Rectal smooth muscle tissue (tissue), 1 donor: ENCODE measurements around the gene FBXO21.
"Not testable (repeated sequence)": the region's sequence is repeated elsewhere in the genome, so short reads cannot be mapped to it uniquely, and the experiment has no call there.

Experiments
- H3K27ac ChIP-seq: one replicate; pipeline ENCODE4 v1.7.0; 2013; ENCODE audit warnings: low read depth, low read length, inconsistent platforms
- H3K27me3 ChIP-seq: one replicate; pipeline ENCODE4 v1.7.0; 2013; ENCODE audit warnings: low read length; ENCODE audit not compliant: control insufficient read depth, insufficient read depth
- H3K36me3 ChIP-seq: one replicate; pipeline ENCODE4 v1.7.0; 2013; ENCODE audit warnings: low read length; ENCODE audit not compliant: control insufficient read depth, insufficient read depth
- H3K4me1 ChIP-seq: one replicate; pipeline ENCODE4 v1.7.0; 2013; ENCODE audit warnings: low read length; ENCODE audit not compliant: control insufficient read depth, insufficient read depth
- H3K4me3 ChIP-seq: one replicate; pipeline ENCODE4 v1.7.0; 2013; ENCODE audit warnings: low read length
- H3K9ac ChIP-seq: one replicate; pipeline ENCODE4 v1.7.0; 2013; ENCODE audit warnings: low read length

The FBXO21 gene

DNA sequence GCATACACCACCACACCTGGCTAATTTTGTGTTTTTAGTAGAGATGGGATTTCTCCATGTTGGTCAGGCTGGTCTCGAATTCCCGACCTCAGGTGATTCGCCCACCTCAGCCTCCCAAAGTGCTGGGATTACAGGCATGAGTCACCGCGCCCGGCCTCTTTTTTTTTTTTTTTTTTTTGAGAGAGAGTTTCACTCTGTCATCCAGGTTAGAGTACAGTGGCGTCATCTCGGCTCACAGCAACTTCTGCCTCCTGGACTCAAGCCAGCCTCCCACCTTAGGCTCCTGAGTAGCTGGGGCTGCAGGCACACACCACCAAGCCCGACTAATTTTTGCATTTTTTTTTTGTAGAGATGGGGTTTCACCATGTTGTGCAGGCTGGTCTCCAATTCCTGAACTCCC is 4.8 kb upstream of the FBXO21 start:
- H3K27me3 ChIP-seq, H3K36me3 ChIP-seq, H3K4me1 ChIP-seq, H3K27ac ChIP-seq, H3K4me3 ChIP-seq, H3K9ac ChIP-seq: not testable (repeated sequence)

DNA sequence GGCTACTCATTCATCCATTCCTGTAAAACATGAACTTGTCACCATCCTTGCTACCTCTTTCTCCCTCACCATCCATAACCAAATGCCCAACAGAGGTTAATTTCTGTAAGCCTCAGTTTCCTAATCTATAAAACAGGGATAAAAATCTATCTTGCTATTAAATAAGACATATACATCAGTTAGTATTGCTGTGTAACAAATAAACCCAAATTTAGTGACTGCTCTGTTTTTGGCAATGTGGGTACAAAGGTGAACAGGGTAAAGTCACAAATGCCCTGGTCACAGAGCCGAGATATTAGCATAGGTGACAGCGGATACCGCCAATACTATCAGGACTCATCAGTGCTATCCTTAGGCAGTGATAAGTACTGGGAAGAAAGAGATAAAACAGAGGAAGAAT is 3.6 kb upstream of the FBXO21 start:
- H3K27me3 ChIP-seq = no peaks in the 10 kb centered on the region
- H3K4me3 ChIP-seq = no peak overlapping the region
- H3K9ac ChIP-seq = no peak overlapping the region
- no peak overlapping the region for H3K27ac ChIP-seq
- H3K36me3 ChIP-seq = no peaks in the 10 kb centered on the region
- no peaks in the 10 kb centered on the region for H3K4me1 ChIP-seq

DNA sequence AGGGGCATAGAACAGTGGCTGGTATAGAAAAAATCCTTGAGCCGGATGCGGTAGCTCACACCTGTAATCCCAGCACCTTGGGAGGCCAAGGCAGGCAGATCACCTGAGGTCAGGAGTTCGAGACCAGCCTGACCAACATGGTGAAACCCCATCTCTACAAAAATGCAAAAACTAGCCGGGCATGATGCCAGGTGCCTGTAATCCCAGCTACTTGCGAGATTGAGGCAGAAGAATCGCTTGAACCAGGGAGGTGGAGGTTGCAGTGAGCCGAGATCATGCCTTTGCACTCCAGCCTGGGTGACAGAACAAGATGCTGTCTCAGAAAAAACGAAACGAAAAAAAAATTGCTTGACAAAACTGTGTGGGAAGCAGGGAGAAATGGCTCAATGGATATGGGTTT is 2.3 kb upstream of the FBXO21 start:
- H3K36me3 ChIP-seq, H3K27me3 ChIP-seq, H3K4me3 ChIP-seq, H3K9ac ChIP-seq, H3K27ac ChIP-seq, H3K4me1 ChIP-seq: not testable (repeated sequence)

DNA sequence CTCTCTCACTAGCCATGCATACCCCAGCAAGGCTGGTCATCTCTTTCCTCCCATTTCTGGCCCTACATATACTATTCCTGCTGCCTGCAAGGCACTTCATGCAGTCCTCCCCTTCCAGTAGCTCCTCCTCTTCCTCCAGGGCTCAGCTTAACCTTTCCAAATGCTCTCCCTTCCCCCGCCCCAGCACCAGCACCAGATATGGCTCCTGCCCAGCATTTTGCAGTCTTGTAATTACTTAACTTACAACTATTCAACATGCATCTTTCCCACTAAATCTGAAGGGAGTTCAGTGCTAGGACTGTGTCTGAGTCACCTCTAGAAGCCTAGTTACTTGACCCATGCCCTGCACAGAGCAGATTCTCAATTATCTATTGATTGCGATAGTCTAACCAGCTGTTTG is 1.8 kb upstream of the FBXO21 start:
- no peaks in the 10 kb centered on the region for H3K4me1 ChIP-seq
- no peak overlapping the region for H3K27ac ChIP-seq
- no peak overlapping the region for H3K9ac ChIP-seq
- no peaks in the 10 kb centered on the region for H3K27me3 ChIP-seq
- no peaks in the 10 kb centered on the region for H3K36me3 ChIP-seq
- H3K4me3 ChIP-seq = no peak overlapping the region

DNA sequence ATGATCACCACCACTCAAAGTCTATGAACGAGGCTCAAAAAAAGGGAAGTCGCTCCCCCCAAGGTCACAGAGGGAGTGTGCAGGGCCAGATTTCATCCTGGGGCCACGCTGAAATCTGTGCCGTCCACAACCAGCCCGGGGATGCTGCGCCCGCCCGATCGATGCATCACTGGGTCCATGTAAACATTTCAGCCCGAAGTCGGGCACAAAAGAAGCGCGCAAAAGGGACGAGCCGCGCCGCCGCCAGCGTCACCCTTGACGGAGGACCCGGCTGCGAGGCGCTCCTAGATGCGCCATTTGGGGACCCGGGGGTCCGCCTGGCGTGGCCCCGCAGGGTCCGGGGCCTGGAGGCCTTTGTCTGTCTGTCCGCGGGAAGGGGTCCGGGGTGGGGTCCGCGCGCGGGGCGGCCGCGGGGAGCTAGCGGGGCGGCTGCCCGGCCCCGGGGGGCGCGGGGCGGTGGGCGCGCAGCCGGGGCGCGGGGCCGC is 503 bp downstream of the FBXO21 start:
- H3K9ac ChIP-seq = peak overlapping the region; percentile 64
- H3K36me3 ChIP-seq = no peaks in the 10 kb centered on the region
- peak overlapping the region; percentile 64 for H3K27ac ChIP-seq
- H3K4me3 ChIP-seq = peak overlapping the region; percentile 93
- no peaks in the 10 kb centered on the region for H3K27me3 ChIP-seq
- H3K4me1 ChIP-seq = no peaks in the 10 kb centered on the region

DNA sequence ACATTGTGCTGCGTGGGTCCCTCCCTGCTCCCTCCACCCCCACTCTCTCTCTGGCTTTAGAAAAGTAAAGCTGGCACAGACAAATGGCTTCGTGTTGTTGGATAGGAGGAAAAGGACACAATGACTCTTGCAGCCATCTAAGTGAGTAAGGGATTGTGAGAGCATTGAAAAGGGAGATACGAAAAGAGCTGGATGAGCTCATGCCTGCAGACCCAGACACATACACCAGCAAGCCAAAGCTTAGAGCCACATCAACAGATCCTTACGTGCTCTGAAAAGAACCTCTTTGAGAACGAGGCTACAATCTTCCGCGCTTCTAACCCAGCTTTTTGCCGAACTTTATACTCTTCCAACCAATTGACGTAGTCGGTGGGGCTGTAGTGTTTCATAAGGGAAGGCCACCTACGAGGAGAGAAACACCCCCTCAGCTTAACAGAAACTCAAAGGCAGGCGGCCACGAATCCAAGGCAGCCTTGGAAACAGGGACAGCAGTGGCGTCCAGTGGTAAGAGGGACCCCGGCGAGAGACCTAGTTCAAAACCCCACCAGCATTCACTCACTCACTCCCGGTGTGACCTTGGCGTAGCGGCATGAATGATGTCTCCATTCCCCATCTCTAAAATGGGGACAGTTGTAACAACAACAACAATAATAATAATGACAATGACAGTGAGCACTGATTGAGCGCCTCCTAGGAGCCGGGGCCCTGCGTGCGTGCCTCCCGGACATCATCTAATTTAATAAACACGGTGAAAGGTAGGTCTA is 1.1 kb downstream of the FBXO21 start:
- H3K4me1 ChIP-seq = no peaks in the 10 kb centered on the region
- peak overlapping the region; percentile 64 for H3K9ac ChIP-seq
- peaks cover 3% of the 10 kb centered on the region for H3K36me3 ChIP-seq
- H3K27ac ChIP-seq = peak overlapping the region; percentile 54
- no peaks in the 10 kb centered on the region for H3K27me3 ChIP-seq
- H3K4me3 ChIP-seq = peak overlapping the region; percentile 93

DNA sequence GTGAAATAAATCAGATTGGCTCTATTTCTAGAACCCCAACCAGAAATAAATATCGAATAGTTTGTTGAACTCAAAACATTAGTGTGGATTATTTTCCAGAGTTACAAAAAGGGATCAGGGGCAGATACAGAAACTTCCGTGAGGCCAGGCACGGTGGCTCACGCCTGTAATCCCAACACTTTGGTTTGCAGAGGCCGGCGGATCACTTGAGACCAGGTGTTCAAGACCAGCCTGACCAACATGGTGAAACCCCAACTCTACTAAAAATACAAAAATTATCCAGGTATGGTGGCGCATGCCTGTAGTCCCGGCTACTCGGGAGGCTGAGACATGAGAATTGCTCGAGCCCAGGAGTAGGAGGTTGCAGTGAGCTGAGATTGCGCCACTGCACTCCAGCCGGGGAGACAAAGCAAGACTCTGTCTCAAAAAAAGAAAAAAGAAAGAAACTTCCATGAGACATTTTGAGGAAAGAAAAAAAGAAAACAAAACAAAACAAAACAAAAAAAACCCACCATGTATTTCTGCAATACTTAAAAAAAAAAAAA is 2.1 kb downstream of the FBXO21 start:
- Histone ChIP-seq H3K27ac (no peak overlapping the region), H3K27me3 (no peaks in the 10 kb centered on the region), H3K9ac (no peak overlapping the region), H3K4me3 (no peak overlapping the region), H3K36me3 (peaks cover 4% of the 10 kb centered on the region), H3K4me1 (no peaks in the 10 kb centered on the region)

DNA sequence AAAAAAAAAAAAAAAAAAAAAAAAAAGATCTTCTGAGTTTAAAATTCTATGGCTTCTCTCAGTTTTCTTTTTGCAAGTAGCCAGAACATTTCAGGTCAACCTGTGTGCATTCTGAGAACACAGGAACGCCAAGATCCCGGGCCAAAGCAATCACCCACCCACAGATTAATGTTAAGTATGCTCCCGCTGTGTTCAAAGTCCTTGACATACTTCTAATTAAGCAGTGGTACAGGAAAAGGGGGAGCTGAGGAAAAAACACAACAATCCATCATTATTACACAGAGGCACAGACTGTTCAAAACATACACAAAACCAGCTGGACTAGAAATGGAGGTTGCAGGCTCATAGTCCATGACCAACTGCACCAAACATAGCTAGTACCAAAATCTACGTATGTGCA is 2.8 kb downstream of the FBXO21 start:
- Histone ChIP-seq H3K27ac (no peak overlapping the region), H3K9ac (no peak overlapping the region), H3K27me3 (no peaks in the 10 kb centered on the region), H3K4me3 (no peak overlapping the region), H3K4me1 (no peaks in the 10 kb centered on the region), H3K36me3 (peaks cover 4% of the 10 kb centered on the region)

DNA sequence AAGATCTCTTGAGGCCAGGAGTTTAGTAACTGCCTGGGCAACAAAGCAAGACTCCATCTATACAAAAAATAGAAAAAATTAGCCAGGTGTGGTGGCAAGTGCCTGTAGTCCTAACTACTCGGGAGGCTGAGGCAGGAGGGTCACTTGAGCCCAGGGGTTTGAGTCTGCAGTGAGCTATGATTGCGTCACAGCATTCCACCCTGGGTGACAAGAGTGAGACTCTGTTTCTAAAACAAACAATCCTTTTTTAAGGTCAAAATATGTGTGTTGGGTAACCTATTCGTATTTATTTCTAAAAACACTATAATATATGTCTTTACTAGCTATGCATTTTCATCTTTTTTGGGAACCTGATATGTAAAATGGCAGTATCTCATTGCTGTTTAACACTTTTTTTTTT is 7.4 kb downstream of the FBXO21 start:
- no peaks in the 10 kb centered on the region for H3K4me1 ChIP-seq
- H3K36me3 ChIP-seq = peaks cover 13% of the 10 kb centered on the region
- no peak overlapping the region for H3K4me3 ChIP-seq
- no peaks in the 10 kb centered on the region for H3K27me3 ChIP-seq
- no peak overlapping the region for H3K9ac ChIP-seq
- H3K27ac ChIP-seq = no peak overlapping the region

DNA sequence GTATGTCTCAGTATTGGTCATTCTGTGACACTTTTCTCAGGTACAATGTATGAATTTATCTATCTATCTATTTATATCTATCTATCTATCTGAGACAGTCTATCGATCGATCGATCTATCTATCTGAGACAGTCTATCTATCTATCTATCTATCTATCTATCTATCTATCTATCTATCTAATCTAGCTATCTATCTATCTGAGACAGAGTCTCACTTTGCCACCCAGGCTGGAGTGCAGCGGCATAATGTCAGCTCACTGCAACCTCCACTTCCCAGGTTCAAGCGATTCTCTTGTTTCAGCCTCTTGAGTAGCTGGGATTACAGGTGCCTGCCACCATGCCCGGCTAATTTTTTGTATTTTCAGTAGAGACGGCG is 8.8 kb downstream of the FBXO21 start:
- H3K36me3 ChIP-seq = peaks cover 17% of the 10 kb centered on the region
- H3K4me3 ChIP-seq, H3K9ac ChIP-seq, H3K4me1 ChIP-seq, H3K27me3 ChIP-seq, H3K27ac ChIP-seq: not testable (repeated sequence)

DNA sequence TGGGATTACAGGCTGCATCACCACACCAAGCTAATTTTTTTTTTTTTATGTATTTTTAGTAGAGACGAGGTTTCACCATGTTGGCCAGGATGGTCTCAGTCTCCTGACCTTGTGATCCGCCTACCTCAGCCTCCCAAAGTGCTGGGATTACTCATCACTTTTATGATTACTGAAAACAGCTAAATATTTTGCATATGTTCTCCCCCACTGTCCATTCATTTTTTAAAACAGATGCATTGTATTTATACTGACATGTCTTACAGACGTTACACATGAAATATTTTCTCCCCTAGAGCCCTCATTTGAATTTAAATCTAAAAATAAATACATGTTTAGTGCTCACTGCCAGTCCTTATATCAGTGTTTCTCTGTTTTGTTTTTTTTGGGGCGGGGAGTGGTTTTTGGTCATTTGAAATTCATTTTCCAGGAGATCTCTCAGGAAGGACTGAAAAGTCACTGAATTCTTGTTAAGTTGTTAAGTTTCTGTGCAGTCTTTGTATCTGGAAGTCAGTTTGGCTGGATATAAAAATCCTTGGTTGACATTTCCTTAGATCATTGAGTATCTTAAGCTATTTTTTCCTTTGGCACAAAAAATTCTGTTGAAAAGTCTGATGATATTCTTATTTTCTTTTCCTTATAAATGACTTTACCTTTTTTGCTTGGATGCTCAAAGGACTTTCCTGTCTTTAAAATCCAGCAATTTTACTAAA is 9.4 kb downstream of the FBXO21 start:
- no peak overlapping the region for H3K4me3 ChIP-seq
- H3K36me3 ChIP-seq = peaks cover 19% of the 10 kb centered on the region
- H3K27ac ChIP-seq = no peak overlapping the region
- H3K4me1 ChIP-seq = no peaks in the 10 kb centered on the region
- H3K9ac ChIP-seq = no peak overlapping the region
- no peaks in the 10 kb centered on the region for H3K27me3 ChIP-seq

DNA sequence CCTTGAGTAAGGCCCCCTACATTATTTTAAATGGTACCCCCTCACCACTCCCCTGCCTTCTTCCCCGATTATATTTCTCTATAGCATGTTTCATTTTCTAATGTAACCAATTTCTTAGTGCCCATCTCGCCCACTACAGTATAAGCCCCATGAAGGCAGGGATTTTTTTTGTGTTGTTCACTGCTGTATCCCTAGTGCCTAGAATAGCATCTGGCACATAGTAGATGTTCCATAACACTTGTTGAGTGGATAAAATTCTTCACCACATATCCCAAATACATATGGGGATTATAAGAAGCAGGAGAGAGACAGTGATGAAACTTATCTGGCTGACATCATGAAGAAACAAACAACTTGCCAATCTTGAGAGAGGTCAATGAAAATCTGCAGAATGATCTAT is 11.5 kb downstream of the FBXO21 start:
- no peak overlapping the region for H3K9ac ChIP-seq
- no peaks in the 10 kb centered on the region for H3K27me3 ChIP-seq
- no peak overlapping the region for H3K27ac ChIP-seq
- H3K4me1 ChIP-seq = no peaks in the 10 kb centered on the region
- H3K36me3 ChIP-seq = peaks cover 20% of the 10 kb centered on the region
- H3K4me3 ChIP-seq = no peak overlapping the region

DNA sequence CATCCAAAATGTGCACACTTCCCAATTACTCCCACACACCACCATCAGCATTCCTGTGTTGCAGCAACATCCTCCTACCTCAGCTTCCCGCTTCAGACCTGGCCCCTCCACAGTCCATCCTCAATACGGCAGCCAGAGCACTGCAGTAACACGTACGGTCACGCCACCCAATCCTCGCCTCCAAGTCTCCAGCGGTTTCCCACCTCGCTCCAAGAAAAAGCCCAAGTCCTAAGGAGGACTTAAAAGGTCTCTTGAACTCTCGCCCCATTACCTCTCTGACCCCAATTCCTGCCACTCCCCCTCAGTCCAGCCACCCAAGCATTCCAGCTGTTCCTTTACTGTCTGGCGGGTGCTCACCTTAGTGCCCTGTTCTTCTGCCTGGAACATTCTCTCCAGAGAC is 12.0 kb downstream of the FBXO21 start:
- H3K27ac ChIP-seq = no peak overlapping the region
- no peaks in the 10 kb centered on the region for H3K27me3 ChIP-seq
- H3K4me1 ChIP-seq = no peaks in the 10 kb centered on the region
- H3K4me3 ChIP-seq = no peak overlapping the region
- no peak overlapping the region for H3K9ac ChIP-seq
- H3K36me3 ChIP-seq = peaks cover 22% of the 10 kb centered on the region
